ENCODE measurements around the gene UBALD2. TPM values are rescaled to one million over a fixed set of nuclear protein-coding genes. Genes with fewer than 3 reads are reported as not detected.
"Not testable (repeated sequence)": the region's sequence is repeated elsewhere in the genome, so short reads cannot be mapped to it uniquely, and the experiment has no call there.

The UBALD2 gene
- 10 to 100 TPM; 14.0 to 74.1 (median 50.4) TPM for total RNA-seq

- Histone ChIP-seq H3K36me3 (peaks cover 0 to 12% (median 0%) of the 10 kb centered on the region in 3 donors), H3K4me3 (peak within 1 kb of the TSS; percentile 80 to 99 (median 92)), H3K27ac (peak within 1 kb of the TSS; percentile 92 to 98 (median 95)), H3K9me3 (no peaks in the 10 kb centered on the region), H3K4me1 (peaks cover 10 to 68% (median 48%) of the 10 kb centered on the region in 4 donors), H3K27me3 (no peaks in the 10 kb centered on the region)
- TF ChIP-seq POLR2A (IDR thresholded peaks at IDR 0.05) (peak; percentile 92 to 93), CTCF (IDR thresholded peaks at IDR 0.05) (no peak)
- DNase-seq = peak; percentile 99 to 100 (median 99)
Measured at GRCh38 chr17:76264755-76265623, at the start of gene UBALD2. Gene UBALD2 (plus strand): TSS chr17:76265348. CDS start chr17:76265506, 158 bp downstream.

- H3K4me3 ChIP-seq = no peak overlapping the region
- no peaks in the 10 kb centered on the region for H3K36me3 ChIP-seq
- no peaks in the 10 kb centered on the region for H3K9me3 ChIP-seq
- TF ChIP-seq POLR2A (IDR thresholded peaks at IDR 0.05) = no peak
- no peak for TF ChIP-seq CTCF (IDR thresholded peaks at IDR 0.05)
- no peak for DNase-seq
- H3K27me3 ChIP-seq = no peaks in the 10 kb centered on the region
- H3K27ac ChIP-seq = no peak overlapping the region
- no peaks in the 10 kb centered on the region for H3K4me1 ChIP-seq
Measured at GRCh38 chr17:76217081-76217480, 48.1 kb upstream of the UBALD2 start.

GRCh38 chr17:76219670-76220383 is 45.3 kb upstream of the UBALD2 start:
- TF ChIP-seq POLR2A (IDR thresholded peaks at IDR 0.05) = no peak
- Histone ChIP-seq H3K4me1 (no peaks in the 10 kb centered on the region), H3K4me3 (no peak overlapping the region), H3K36me3 (no peaks in the 10 kb centered on the region), H3K9me3 (no peaks in the 10 kb centered on the region), H3K27me3 (no peaks in the 10 kb centered on the region), H3K27ac (no peak overlapping the region)
- DNase-seq = no peak

GRCh38 chr17:76223802-76224201 is 41.3 kb upstream of the UBALD2 start:
- TF ChIP-seq POLR2A (IDR thresholded peaks at IDR 0.05) = no peak
- no peak for TF ChIP-seq CTCF (IDR thresholded peaks at IDR 0.05)

GRCh38 chr17:76225373-76226086 is 39.6 kb upstream of the UBALD2 start:
- H3K27me3 ChIP-seq, H3K27ac ChIP-seq, DNase-seq, H3K4me3 ChIP-seq, H3K36me3 ChIP-seq, H3K9me3 ChIP-seq, H3K4me1 ChIP-seq: not testable (repeated sequence)

More at GRCh38 chr17:76223802-76224201, 41.3 kb upstream of the UBALD2 start:
- Histone ChIP-seq H3K27me3 (no peaks in the 10 kb centered on the region), H3K27ac (no peak overlapping the region), H3K36me3 (no peaks in the 10 kb centered on the region), H3K4me1 (no peaks in the 10 kb centered on the region), H3K4me3 (no peak overlapping the region), H3K9me3 (no peaks in the 10 kb centered on the region)
- no peak for DNase-seq

- not testable (repeated sequence) for H3K27ac ChIP-seq, H3K9me3 ChIP-seq, H3K4me3 ChIP-seq, H3K27me3 ChIP-seq, H3K36me3 ChIP-seq, H3K4me1 ChIP-seq, DNase-seq
Measured at GRCh38 chr17:76226749-76227148, 38.4 kb upstream of the UBALD2 start.

Data from Peyer's patch (tissue), 4 donors.